ENCODE results near the gene GH1. TPM values are rescaled to one million over a fixed set of nuclear protein-coding genes. Genes with fewer than 3 reads are reported as not detected.

The GH1 gene
- total RNA-seq, 2 donors from 2014 or later, result not detected

DNA sequence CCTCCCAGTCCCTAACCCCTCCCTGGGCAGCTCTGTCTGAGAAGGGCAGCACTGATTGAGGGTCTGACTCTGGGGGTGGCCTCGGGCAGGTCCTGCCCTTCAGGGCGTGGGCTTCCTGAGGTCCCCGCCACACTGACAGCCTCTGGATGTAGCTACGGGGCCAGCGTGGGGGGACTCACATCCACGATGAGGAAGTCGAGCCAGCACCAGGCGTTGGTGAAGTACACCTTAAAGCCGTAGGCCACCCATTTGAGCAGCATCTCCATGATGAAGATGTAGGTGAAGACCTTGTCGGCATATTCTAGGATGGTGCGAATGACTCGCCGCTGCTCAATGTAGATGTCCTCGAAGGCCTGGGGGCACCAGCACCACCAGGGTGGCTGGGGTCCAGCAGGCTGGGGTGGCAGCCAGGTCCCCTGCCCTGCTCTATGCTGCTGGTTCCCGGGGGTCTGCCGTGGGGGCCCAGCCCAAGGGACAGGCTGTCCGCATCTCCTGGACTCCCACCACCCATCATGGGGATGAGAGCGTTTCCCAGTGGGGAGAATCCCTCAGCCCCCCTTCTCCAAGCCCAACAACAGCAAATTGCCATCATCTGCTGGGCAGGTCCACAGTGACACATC lies 29.2 kb upstream of the GH1 start:
- 93 to 95% methylated on average over 9 to 18 of the region's 18 CpGs for WGBS, 2 experiments (ENCODE audit: insufficient coverage in 1 of 2, insufficient read length in 1 of 2)
- no peaks in the 10 kb centered on the region for H3K36me3 Mint-ChIP-seq (ENCODE audit: low read depth)
- no peak overlapping the region for H3K27ac Mint-ChIP-seq
- DNase-seq, result no peak
- H3K27me3 ChIP-seq (ENCODE audit: control insufficient read depth, insufficient read depth, low read length, poor library complexity, severe bottlenecking), result no peaks in the 10 kb centered on the region
- no peaks in the 10 kb centered on the region for H3K9me3 Mint-ChIP-seq
- H3K9ac ChIP-seq (ENCODE audit: extremely low read depth, low read length, poor library complexity, severe bottlenecking), result no peak overlapping the region
- no peaks in the 10 kb centered on the region for H3K4me1 Mint-ChIP-seq
- H3K4me3 ChIP-seq (ENCODE audit: low read length), result no peak overlapping the region
- no peaks in the 10 kb centered on the region for H3K4me1 ChIP-seq (ENCODE audit: control insufficient read depth, insufficient read depth, low read length)
- H3K27ac ChIP-seq (ENCODE audit: low read depth, low read length), result no peak overlapping the region
- no peaks in the 10 kb centered on the region for H3K9me3 ChIP-seq (ENCODE audit: control insufficient read depth, low read length)
- TF ChIP-seq, protein P1, sequence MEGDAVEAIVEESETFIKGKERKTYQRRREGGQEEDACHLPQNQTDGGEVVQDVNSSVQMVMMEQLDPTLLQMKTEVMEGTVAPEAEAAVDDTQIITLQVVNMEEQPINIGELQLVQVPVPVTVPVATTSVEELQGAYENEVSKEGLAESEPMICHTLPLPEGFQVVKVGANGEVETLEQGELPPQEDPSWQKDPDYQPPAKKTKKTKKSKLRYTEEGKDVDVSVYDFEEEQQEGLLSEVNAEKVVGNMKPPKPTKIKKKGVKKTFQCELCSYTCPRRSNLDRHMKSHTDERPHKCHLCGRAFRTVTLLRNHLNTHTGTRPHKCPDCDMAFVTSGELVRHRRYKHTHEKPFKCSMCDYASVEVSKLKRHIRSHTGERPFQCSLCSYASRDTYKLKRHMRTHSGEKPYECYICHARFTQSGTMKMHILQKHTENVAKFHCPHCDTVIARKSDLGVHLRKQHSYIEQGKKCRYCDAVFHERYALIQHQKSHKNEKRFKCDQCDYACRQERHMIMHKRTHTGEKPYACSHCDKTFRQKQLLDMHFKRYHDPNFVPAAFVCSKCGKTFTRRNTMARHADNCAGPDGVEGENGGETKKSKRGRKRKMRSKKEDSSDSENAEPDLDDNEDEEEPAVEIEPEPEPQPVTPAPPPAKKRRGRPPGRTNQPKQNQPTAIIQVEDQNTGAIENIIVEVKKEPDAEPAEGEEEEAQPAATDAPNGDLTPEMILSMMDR (conservative IDR thresholded peaks at IDR 0.05), result no peak
- no peak overlapping the region for H3K4me3 Mint-ChIP-seq
- no peaks in the 10 kb centered on the region for H3K36me3 ChIP-seq (ENCODE audit: control insufficient read depth, insufficient read depth, low read length)
- H3K27me3 Mint-ChIP-seq (ENCODE audit: insufficient read depth), result peaks cover 2% of the 10 kb centered on the region

DNA sequence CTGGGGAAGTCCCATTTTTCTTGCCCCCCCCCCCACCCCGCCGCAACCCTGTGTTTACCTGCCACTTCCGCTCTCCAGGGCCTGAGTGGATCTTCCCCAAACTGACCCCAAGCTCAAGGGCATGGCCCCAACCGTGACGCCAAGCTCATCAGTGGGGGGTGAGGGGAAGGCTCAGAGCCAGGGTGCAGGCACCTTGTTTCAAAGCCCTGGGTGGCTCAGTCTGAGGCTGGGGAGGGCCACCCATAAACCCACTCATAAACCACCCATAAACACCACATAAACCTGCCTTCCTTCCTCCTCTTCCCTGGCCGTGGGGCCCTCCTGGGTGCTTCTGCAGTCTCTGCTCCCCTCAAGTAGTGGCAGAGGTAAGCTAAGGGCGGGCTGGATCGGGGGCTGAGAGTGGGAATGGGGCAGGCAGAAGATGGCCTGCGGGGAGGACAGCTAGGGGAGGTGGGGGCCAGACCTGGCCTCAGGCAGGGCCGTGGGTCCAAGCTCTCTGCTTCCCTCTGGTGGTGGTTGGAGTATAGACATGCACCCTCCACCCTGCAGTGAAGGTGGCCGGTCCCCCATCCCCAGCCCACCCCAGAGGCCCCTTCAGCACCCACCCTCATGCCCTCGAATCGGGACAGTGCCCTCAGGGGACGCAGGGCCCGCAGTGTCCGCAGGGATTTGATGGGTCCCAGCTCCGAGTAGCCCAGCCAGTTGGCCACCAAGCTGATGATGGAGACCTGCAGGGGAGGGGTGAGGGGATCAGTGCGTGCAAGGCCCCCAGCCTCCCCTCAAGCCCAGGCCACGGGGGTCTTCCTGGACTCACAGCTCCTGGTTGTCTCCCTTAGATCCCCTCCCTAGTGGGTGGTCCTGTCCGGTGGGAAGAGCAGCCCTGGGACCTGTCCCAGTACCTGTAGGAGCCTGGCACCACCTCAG lies 28.1 kb upstream of the GH1 start:
- no peak overlapping the region for H3K9ac ChIP-seq (ENCODE audit: extremely low read depth, low read length, poor library complexity, severe bottlenecking)
- Mint-ChIP-seq H3K36me3 (ENCODE audit: low read depth) (no peaks in the 10 kb centered on the region), H3K4me1 (no peaks in the 10 kb centered on the region), H3K4me3 (no peak overlapping the region), H3K27me3 (ENCODE audit: insufficient read depth) (peaks cover 2% of the 10 kb centered on the region), H3K9me3 (no peaks in the 10 kb centered on the region), H3K27ac (no peak overlapping the region)
- TF ChIP-seq, protein P1 (conservative IDR thresholded peaks at IDR 0.05), result peak; percentile 89
- no peaks in the 10 kb centered on the region for H3K9me3 ChIP-seq (ENCODE audit: control insufficient read depth, low read length)
- H3K36me3 ChIP-seq (ENCODE audit: control insufficient read depth, insufficient read depth, low read length), result no peaks in the 10 kb centered on the region
- no peaks in the 10 kb centered on the region for H3K4me1 ChIP-seq (ENCODE audit: control insufficient read depth, insufficient read depth, low read length)
- no peak overlapping the region for H3K27ac ChIP-seq (ENCODE audit: low read depth, low read length)
- H3K27me3 ChIP-seq (ENCODE audit: control insufficient read depth, insufficient read depth, low read length, poor library complexity, severe bottlenecking), result no peaks in the 10 kb centered on the region
- no peak overlapping the region for H3K4me3 ChIP-seq (ENCODE audit: low read length)
- 53 to 67% methylated on average over 4 to 17 of the region's 20 CpGs for WGBS, 2 experiments (ENCODE audit: insufficient coverage in 1 of 2, insufficient read length in 1 of 2)
- DNase-seq, result peak; percentile 90

DNA sequence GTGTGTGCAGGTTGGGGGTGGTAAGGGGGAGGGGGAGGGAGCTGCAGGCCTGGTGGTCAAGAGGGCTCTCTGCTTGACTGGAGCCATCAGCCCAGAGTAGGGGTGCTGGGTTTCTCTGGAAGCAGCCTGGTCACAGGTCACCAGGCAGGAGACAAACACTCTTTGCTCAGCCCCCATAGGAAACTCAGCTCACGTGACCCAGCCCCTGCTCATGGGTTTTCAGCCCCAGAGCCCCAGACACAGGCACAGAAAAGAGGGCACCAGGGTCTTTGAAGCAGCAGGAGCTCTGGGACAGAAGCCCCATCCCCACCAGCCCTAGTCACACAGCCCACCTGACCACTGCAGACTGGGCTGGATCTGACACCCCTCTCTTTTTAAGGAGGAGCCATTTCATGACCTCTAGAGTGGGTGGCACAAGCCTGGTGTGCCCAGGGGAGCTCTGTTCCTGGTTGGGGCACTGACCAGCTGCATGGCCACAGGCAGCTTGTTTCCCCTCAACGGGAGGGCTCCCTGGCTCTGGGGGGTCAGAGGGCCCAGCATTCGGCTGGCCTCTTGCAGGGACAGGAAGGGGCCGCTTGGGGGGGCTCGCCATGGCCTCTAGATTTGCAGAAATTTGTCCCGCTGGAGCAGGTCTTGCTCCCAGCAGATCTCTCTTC lies 27.3 kb upstream of the GH1 start:
- H3K9ac ChIP-seq (ENCODE audit: extremely low read depth, low read length, poor library complexity, severe bottlenecking), result no peak overlapping the region
- no peaks in the 10 kb centered on the region for H3K4me1 Mint-ChIP-seq
- no peaks in the 10 kb centered on the region for H3K36me3 ChIP-seq (ENCODE audit: control insufficient read depth, insufficient read depth, low read length)
- no peak overlapping the region for H3K4me3 ChIP-seq (ENCODE audit: low read length)
- DNase-seq, result no peak
- TF ChIP-seq, protein P1 (conservative IDR thresholded peaks at IDR 0.05), result no peak
- H3K27me3 ChIP-seq (ENCODE audit: control insufficient read depth, insufficient read depth, low read length, poor library complexity, severe bottlenecking), result no peaks in the 10 kb centered on the region
- H3K9me3 ChIP-seq (ENCODE audit: control insufficient read depth, low read length), result no peaks in the 10 kb centered on the region
- H3K36me3 Mint-ChIP-seq (ENCODE audit: low read depth), result no peaks in the 10 kb centered on the region
- no peak overlapping the region for H3K4me3 Mint-ChIP-seq
- H3K4me1 ChIP-seq (ENCODE audit: control insufficient read depth, insufficient read depth, low read length), result no peaks in the 10 kb centered on the region
- no peak overlapping the region for H3K27ac ChIP-seq (ENCODE audit: low read depth, low read length)
- H3K27ac Mint-ChIP-seq, result no peak overlapping the region
- no peaks in the 10 kb centered on the region for H3K9me3 Mint-ChIP-seq
- peaks cover 2% of the 10 kb centered on the region for H3K27me3 Mint-ChIP-seq (ENCODE audit: insufficient read depth)
- 86 to 100% methylated on average over 1 to 6 of the region's 6 CpGs for WGBS, 2 experiments (ENCODE audit: insufficient coverage in 1 of 2, insufficient read length in 1 of 2)

Data from endodermal cell (in vitro differentiated cells).